Measurements from ENCODE around the gene MN1. TPM values are rescaled to one million over a fixed set of nuclear protein-coding genes. Genes with fewer than 3 reads are reported as not detected.
A peak's percentile ranks its signal among the peaks of the same experiment; 100 is the strongest.

Gene MN1
- total and polyA plus RNA-seq, 8 donors: 0.50 to 6.4 (median 2.8) TPM

DNA sequence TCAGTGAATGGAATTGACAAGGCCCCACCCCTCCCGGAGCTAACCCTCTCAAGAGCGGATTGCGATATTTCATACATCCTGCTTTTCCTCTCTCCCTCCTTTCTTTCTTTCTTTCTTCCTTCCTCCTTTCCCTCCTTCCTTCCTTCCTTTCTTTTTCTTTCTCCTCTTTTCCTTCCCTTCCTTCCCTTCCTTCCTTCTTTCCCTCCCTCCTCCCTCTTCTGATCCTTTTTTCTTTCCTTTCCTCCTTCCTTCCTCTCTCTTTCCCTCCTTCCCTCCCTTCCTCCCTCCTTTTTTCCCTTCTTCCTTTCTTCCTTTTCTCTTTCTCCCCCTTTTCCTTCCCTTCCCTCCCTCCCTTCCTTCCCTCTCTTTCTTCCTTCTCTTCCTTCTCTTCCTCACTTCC is 15.0 kb upstream of the MN1 start:
- TF ChIP-seq POLR2AphosphoS5 (IDR thresholded peaks at IDR 0.05) (no peak), EP300 (IDR thresholded peaks at IDR 0.05) (no peak), POLR2A (IDR thresholded peaks at IDR 0.05) (no peak)
- TF ChIP-seq, protein P1, sequence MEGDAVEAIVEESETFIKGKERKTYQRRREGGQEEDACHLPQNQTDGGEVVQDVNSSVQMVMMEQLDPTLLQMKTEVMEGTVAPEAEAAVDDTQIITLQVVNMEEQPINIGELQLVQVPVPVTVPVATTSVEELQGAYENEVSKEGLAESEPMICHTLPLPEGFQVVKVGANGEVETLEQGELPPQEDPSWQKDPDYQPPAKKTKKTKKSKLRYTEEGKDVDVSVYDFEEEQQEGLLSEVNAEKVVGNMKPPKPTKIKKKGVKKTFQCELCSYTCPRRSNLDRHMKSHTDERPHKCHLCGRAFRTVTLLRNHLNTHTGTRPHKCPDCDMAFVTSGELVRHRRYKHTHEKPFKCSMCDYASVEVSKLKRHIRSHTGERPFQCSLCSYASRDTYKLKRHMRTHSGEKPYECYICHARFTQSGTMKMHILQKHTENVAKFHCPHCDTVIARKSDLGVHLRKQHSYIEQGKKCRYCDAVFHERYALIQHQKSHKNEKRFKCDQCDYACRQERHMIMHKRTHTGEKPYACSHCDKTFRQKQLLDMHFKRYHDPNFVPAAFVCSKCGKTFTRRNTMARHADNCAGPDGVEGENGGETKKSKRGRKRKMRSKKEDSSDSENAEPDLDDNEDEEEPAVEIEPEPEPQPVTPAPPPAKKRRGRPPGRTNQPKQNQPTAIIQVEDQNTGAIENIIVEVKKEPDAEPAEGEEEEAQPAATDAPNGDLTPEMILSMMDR (IDR thresholded peaks at IDR 0.05): no peak
- intact Hi-C loops (cut with DNase I; ENCODE audit: low total_unique reads): no loop called here
- no peaks in the 10 kb centered on the region for H3K27me3 ChIP-seq
- H3K4me3 ChIP-seq: no peak overlapping the region
- 76 to 92% (median 86%) methylated on average over 3 of the region's 3 CpGs for WGBS, 5 donors
- no peak for DNase-seq
- no peak overlapping the region for H3K27ac ChIP-seq
- H3K4me1 ChIP-seq: peaks cover 0 to under 1% (median 0%) of the 10 kb centered on the region in 4 donors
- no peaks in the 10 kb centered on the region for H3K9me3 ChIP-seq
- no peaks in the 10 kb centered on the region for H3K36me3 ChIP-seq

DNA sequence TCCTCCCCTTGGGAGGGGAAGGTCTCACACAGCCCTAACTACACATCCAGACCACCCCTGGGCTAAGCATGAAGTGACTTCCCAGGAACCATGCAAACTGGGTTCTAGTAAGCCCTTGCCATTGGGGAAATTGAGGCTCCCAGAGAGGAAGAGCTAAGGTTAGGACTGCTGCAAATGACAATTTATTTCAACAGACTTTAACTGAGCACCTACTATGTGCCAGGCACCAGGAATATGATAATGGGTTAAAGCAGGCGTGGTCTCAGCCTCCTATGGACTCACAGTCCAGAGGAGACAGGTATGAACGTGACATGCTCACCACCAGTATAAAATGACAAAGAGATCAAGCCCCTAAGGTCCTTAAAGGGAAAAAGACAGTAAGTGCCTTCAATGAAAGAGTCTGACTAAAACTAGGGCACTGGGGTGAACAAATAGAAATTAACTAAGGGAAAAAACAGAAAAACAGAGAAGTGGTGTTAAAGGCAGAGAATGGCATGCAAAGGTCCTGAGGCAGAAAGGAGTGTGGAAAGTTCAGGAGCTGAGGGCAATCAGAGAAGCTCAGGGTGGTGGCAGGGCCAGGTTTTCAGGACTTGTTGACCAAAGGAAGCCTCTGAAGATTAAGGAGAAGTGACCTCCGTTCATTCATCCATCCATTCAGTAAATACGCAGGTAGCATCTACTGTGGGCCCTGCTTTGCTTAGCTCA is 14.4 kb upstream of the MN1 start:
- Histone ChIP-seq H3K27me3 (no peaks in the 10 kb centered on the region), H3K27ac (no peak overlapping the region), H3K36me3 (no peaks in the 10 kb centered on the region), H3K4me1 (peaks cover under 1 to 6% (median 3%) of the 10 kb centered on the region in 4 donors), H3K9me3 (no peaks in the 10 kb centered on the region), H3K4me3 (no peak overlapping the region)
- 72 to 84% (median 81%) methylated on average over 4 of the region's 4 CpGs for WGBS, 5 donors
- TF ChIP-seq EP300 (IDR thresholded peaks at IDR 0.05): no peak
- no peak for TF ChIP-seq POLR2AphosphoS5 (IDR thresholded peaks at IDR 0.05)
- TF ChIP-seq, protein P1 (IDR thresholded peaks at IDR 0.05): no peak
- no peak for TF ChIP-seq POLR2A (IDR thresholded peaks at IDR 0.05)
- intact Hi-C loops (cut with DNase I; ENCODE audit: low total_unique reads): no loop called here
- DNase-seq: no peak

DNA sequence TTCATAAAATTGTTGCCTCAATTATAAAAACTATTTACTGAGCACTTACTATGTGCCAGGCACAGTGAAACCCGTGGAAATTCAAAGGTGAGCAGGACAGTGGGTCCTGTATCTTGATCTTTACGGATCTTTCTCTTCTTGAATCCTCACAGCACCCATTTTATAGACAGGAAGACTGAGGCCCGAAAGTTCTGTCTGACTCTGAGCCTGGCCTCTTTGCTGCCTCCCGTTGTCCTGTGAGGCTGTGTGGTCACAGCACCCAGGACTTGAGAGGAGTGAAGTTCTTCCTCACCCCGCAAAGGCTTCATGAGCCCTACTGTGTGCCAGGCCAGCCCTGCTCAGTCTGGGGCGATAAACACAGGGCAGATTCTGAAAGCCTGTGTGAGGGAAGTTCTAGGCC is 13.4 kb upstream of the MN1 start:
- no peak for DNase-seq
- 80 to 92% (median 85%) methylated on average over 5 to 6 of the region's 6 CpGs for WGBS, 5 donors
- Histone ChIP-seq H3K9me3 (no peaks in the 10 kb centered on the region), H3K4me3 (no peak overlapping the region), H3K27ac (no peak overlapping the region), H3K27me3 (no peaks in the 10 kb centered on the region), H3K4me1 (peaks cover 10 to 16% (median 13%) of the 10 kb centered on the region in 4 donors), H3K36me3 (no peaks in the 10 kb centered on the region)
- intact Hi-C loops (cut with DNase I; ENCODE audit: low total_unique reads): no loop called here
- no peak for TF ChIP-seq POLR2AphosphoS5 (IDR thresholded peaks at IDR 0.05)
- no peak for TF ChIP-seq EP300 (IDR thresholded peaks at IDR 0.05)

DNA sequence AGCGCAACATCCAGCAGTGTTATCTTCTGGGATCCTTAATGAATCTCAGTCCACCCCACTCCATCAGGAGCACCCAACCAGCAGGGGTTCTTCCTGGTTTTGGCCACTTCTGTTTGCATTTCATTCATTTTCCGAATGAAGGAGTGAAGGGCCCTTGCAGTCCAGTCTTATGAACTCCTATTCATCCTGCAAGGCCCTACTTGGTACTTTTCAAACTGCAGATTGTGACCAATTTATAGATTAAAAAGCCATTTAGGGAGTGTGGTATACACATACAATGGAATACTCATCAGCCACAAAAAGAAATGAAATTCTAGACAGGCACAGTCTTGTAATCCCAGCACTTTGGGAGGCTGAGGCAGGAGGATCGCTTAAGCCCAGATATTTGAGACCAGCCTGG is 10.2 kb upstream of the MN1 start:
- no peak overlapping the region for H3K4me3 ChIP-seq
- intact Hi-C loops (cut with DNase I; ENCODE audit: low total_unique reads): no loop called here
- H3K27me3 ChIP-seq: no peaks in the 10 kb centered on the region
- H3K4me1 ChIP-seq: peaks cover 11 to 31% (median 19%) of the 10 kb centered on the region in 4 donors
- 96 to 100% (median 98%) methylated on average over 3 of the region's 3 CpGs for WGBS, 5 donors
- no peaks in the 10 kb centered on the region for H3K36me3 ChIP-seq
- H3K27ac ChIP-seq: peak overlapping the region in 2 of 5 donors; percentile 81 to 83
- no peak for DNase-seq
- no peaks in the 10 kb centered on the region for H3K9me3 ChIP-seq
- TF ChIP-seq POLR2A (IDR thresholded peaks at IDR 0.05): no peak
- TF ChIP-seq POLR2AphosphoS5 (IDR thresholded peaks at IDR 0.05): no peak
- TF ChIP-seq, protein P1 (IDR thresholded peaks at IDR 0.05): no peak
- no peak for TF ChIP-seq EP300 (IDR thresholded peaks at IDR 0.05)

DNA sequence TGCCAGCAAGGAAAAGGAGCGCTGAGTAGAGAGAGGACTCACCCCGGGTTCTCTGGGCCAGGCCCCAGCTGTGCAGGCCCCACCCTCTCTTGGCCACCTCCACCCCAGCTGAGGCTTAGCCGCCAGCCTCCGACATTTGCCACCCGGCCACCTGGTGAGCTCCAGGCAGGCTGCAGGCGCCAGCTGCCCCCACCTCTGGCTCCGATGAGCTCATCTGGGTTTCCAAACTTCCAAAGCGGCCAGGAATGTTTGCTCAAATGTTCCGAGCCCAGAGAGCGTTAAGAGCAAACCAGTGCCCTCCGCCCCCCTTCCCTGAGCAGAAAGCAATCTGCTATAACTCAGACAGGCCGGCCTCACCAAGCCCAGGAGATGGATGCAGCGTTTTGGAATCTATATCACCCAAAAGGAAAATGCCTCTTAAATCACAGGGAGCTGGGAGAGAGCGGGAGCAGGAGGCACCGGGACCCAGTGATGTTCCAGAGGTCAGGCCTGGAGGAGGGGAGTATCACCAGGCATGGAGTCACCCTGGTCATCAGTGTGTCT is 9.1 kb upstream of the MN1 start:
- H3K27me3 ChIP-seq: no peaks in the 10 kb centered on the region
- peaks cover 11 to 31% (median 19%) of the 10 kb centered on the region in 4 donors for H3K4me1 ChIP-seq
- TF ChIP-seq POLR2AphosphoS5 (IDR thresholded peaks at IDR 0.05) (peak; percentile 19 to 92 (median 78)), EP300 (IDR thresholded peaks at IDR 0.05) (no peak), POLR2A (IDR thresholded peaks at IDR 0.05) (no peak)
- TF ChIP-seq, protein P1 (IDR thresholded peaks at IDR 0.05): no peak
- intact Hi-C loops (cut with DNase I; ENCODE audit: low total_unique reads): no loop called here
- peak overlapping the region; percentile 21 to 83 (median 67) for H3K27ac ChIP-seq
- no peaks in the 10 kb centered on the region for H3K36me3 ChIP-seq
- peak; percentile 73 to 88 for DNase-seq
- H3K4me3 ChIP-seq: no peak overlapping the region
- H3K9me3 ChIP-seq: no peaks in the 10 kb centered on the region
- WGBS, 5 donors: 28 to 38% (median 32%) methylated on average over 9 to 15 of the region's 15 CpGs
